Neural cell (in vitro differentiated cells): ENCODE results near the gene SULT6B1. TPM values are rescaled to one million over a fixed set of nuclear protein-coding genes. Genes with fewer than 3 reads are reported as not detected.
A peak's percentile ranks its signal among the peaks of the same experiment; 100 is the strongest.

ENCODE experiments used
- H2AFZ ChIP-seq: fragments of 200-600, 300-800 bp; sonication (generic), shearing (Covaris generic); 2 replicates; pipeline ENCODE4 v1.6.0; 2014; ENCODE audit warnings: low read depth, mild to moderate bottlenecking, antibody characterized with exemption, low read length, moderate library complexity
- H3F3A ChIP-seq: fragments of 200-600 bp; shearing (Covaris generic); 2 replicates; pipeline ENCODE4 v1.6.1; 2016; ENCODE audit warnings: mild to moderate bottlenecking, moderate library complexity, mixed read lengths, antibody characterized with exemption, low read length; ENCODE audit not compliant: insufficient read depth, poor library complexity, severe bottlenecking
- H3K27ac ChIP-seq: fragments of 200-600, 300-800 bp; sonication (generic), shearing (Covaris generic); 2 replicates; pipeline ENCODE4 v1.5.1; 2014; ENCODE audit warnings: mild to moderate bottlenecking, low read length, moderate library complexity
- H3K27me3 ChIP-seq: fragments of 300-800, 200-600 bp; sonication (generic), shearing (Covaris generic); 2 replicates; pipeline ENCODE4 v1.6.0; 2014; ENCODE audit warnings: mild to moderate bottlenecking, low read depth, low read length, moderate library complexity; ENCODE audit not compliant: insufficient read depth
- H3K36me3 ChIP-seq: fragments of 300-800, 200-600 bp; sonication (generic), shearing (Covaris generic); 2 replicates; pipeline ENCODE4 v1.5.1; 2014; ENCODE audit warnings: mild to moderate bottlenecking, antibody characterized with exemption, low read length, moderate library complexity; ENCODE audit not compliant: insufficient read depth
- H3K4me2 ChIP-seq: fragments of 300-800, 200-600 bp; sonication (generic), shearing (Covaris generic); 2 replicates; pipeline ENCODE4 v1.6.0; 2014; ENCODE audit warnings: mild to moderate bottlenecking, low read length
- H3K4me3 ChIP-seq: fragments of 300-800, 200-600 bp; sonication (generic), shearing (Covaris generic); 2 replicates; pipeline ENCODE4 v1.5.1; 2014; ENCODE audit warnings: mild to moderate bottlenecking, low read length, moderate library complexity
- H3K79me2 ChIP-seq: fragments of 200-600 bp; shearing (Covaris generic); replicated peaks from 2 replicates; pipeline ENCODE4 v1.6.0; 2014; ENCODE audit warnings: mild to moderate bottlenecking, low read length, moderate library complexity; ENCODE audit not compliant: insufficient read depth
- H3K9ac ChIP-seq: fragments of 300-800, 200-600 bp; sonication (generic), shearing (Covaris generic); 2 replicates; pipeline ENCODE4 v1.6.1; 2016; ENCODE audit warnings: mild to moderate bottlenecking, low read length, mixed read lengths
- H3K9me2 ChIP-seq: fragments of 200-600 bp; shearing (Covaris generic); 2 replicates; pipeline ENCODE4 v1.6.1; 2016; ENCODE audit warnings: mild to moderate bottlenecking, low read length, mixed read lengths; ENCODE audit not compliant: insufficient read depth
- H3K9me3 ChIP-seq: fragments of 200-600, 300-800 bp; sonication (generic), shearing (Covaris generic); 2 replicates; pipeline ENCODE4 v1.6.1; 2016; ENCODE audit warnings: mild to moderate bottlenecking, mixed run types, low read length, moderate library complexity, mixed read lengths
- H4K20me1 ChIP-seq: fragments of 200-600 bp; shearing (Covaris generic); 2 replicates; pipeline ENCODE4 v1.6.1; 2016; ENCODE audit warnings: mild to moderate bottlenecking, mixed run types; ENCODE audit not compliant: insufficient read depth
- CTCF ChIP-seq: fragments of 450-650 bp; IDR thresholded peaks from 2 replicates; pipeline ENCODE4 v1.5.1; 2014; ENCODE audit warnings: antibody characterized with exemption, mild to moderate bottlenecking, moderate library complexity; ENCODE audit not compliant: poor library complexity, severe bottlenecking
- EP300 ChIP-seq: fragments of 450-650 bp; conservative IDR thresholded peaks from 2 replicates; pipeline ENCODE4 v1.6.1; 2014; ENCODE audit warnings: antibody characterized with exemption, mild to moderate bottlenecking, moderate library complexity; ENCODE audit not compliant: poor library complexity, severe bottlenecking
- EZH2 ChIP-seq: fragments of 200-600, 300-800 bp; shearing (Covaris generic), sonication (generic); IDR thresholded peaks from 2 replicates; pipeline ENCODE4 v1.6.1; 2014; ENCODE audit warnings: antibody characterized with exemption, low read length, borderline replicate concordance, mild to moderate bottlenecking; ENCODE audit not compliant: insufficient read depth, poor library complexity, severe bottlenecking
- MXI1 ChIP-seq: fragments of 450-650 bp; conservative IDR thresholded peaks from 2 replicates; pipeline ENCODE4 v1.6.1; 2014; ENCODE audit warnings: antibody characterized with exemption, mild to moderate bottlenecking; ENCODE audit not compliant: poor library complexity, severe bottlenecking
- POLR2AphosphoS5 ChIP-seq: IDR thresholded peaks from 2 replicates; pipeline ENCODE4 v1.6.1; 2012
- RAD21 ChIP-seq: fragments of 450-650 bp; conservative IDR thresholded peaks from 2 replicates; pipeline ENCODE4 v1.6.1; 2014; ENCODE audit warnings: antibody characterized with exemption, mild to moderate bottlenecking, moderate library complexity
- REST ChIP-seq: IDR thresholded peaks from 2 replicates; pipeline ENCODE4 v1.6.1; 2012; ENCODE audit warnings: borderline replicate concordance
- SMC3 ChIP-seq: fragments of 450-650 bp; conservative IDR thresholded peaks from 2 replicates; pipeline ENCODE4 v1.6.1; 2014; ENCODE audit warnings: antibody characterized with exemption, mild to moderate bottlenecking, moderate library complexity; ENCODE audit not compliant: poor library complexity
- TAF1 ChIP-seq: IDR thresholded peaks from 2 replicates; pipeline ENCODE4 v1.6.1; 2012; ENCODE audit warnings: low read depth
- polyA plus RNA-seq: library from polyadenylated mRNA; depleted of rRNA; stranded (reverse); fragments of >200 nt; gene quantifications from 2 replicates; pipeline ENCODE4 v1.2.3, GENCODE V29; 2014

Gene SULT6B1
- polyA plus RNA-seq, 1 donor from 2014 or later, result not detected

DNA sequence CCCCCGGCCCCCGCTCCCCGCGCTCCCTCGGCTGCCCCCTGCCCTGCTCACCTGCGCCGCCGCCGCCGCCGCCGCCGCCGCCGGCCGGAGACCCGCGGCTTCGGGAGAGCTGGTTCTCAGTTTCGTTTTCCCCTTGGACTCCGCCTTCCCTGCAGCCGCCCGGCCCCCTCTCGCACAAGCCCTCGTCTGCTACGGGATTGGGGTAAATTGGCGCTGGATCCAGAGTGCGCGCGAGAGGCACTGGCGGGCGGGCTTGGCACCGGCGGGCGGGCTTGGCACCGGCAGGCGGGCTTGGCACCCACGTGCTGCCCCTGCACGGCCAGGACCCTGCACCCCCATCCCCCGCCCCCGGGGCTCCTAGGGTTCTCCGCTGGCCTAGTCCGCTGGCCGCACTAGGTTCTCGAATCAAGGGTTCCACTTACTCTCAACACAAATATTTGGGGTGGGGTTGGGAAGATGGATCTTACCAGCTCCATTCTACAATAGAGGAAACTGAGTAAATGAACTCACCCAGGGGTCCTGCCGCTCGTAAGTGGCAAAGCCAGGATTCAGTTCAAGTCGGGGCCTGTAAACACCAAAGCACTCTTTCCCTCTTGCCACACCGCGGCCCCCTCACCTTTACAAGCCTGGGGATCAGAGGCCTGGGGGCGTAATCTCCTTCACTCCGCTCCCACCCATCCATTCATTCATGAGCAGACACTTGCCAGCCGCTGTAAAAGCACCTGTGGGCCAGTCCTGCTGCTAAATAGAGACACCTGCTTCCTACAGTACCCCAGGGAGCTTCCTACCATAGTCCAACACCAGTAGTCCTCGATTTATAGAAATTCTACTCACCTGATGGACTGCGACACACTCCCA lies 31.4 kb downstream of the SULT6B1 start, which contains the start of gene EIF2AK2:
Gene EIF2AK2 (minus strand): TSS at position 124 of the 858 bp plus-strand sequence. CDS start 9,174 bp downstream, outside the sequence.
- H3F3A ChIP-seq, result no peaks in the 10 kb centered on the region
- H4K20me1 ChIP-seq, result no peaks in the 10 kb centered on the region
- no peaks in the 10 kb centered on the region for H3K9me2 ChIP-seq
- peak within 1 kb of the TSS; percentile 51 for H3K4me2 ChIP-seq
- H3K27me3 ChIP-seq, result no peaks in the 10 kb centered on the region
- peak within 1 kb of the TSS; percentile 65 for H3K4me3 ChIP-seq
- H2AFZ ChIP-seq, result peak within 1 kb of the TSS; percentile 40
- no peak within 1 kb of the TSS for H3K27ac ChIP-seq
- no peaks in the 10 kb centered on the region for H3K9me3 ChIP-seq
- no peaks in the 10 kb centered on the region for H3K79me2 ChIP-seq
- no peaks in the 10 kb centered on the region for H3K36me3 ChIP-seq
- TF ChIP-seq REST (no peak), TAF1 (no peak), RAD21 (no peak), POLR2AphosphoS5 (no peak), CTCF (no peak)
- H3K9ac ChIP-seq, result peak within 1 kb of the TSS; percentile 62

DNA sequence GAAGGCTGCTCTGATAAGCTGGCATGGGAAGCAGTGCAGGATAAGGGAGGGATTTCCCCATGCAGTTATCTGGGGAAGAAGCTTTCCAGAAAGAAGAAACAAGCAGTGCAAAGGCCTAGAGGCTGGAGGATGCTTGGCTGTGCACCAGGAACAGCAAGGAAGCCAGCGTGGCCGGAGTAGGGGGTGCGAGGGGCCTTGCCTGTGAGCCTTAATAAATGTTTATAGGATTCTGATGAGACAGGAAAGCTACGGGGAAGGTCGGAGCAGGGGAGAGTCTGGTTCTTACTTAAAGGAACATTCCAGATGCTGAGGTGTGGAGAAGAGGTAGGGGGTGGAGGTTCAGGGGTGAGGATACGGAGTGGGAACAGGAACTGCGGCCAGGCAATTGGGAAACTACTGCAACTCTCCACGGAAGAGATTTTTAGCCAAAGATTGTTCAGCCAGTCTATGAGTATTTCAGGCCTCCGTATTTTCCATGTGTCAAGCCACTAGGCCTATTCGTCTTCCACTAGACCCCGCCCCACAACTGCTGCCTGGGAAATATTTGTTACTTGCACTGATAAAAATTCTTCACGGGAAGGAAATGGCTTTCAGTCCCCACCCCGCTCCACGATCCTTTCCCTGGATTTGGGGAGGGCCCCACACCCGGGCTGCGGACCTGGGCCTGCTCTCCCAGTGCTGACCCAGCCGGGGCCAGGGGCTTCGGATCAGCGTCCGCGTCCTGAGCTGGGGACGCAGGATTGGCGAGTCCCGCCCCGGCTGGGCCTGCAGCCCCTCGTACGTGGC lies 32.2 kb downstream of the SULT6B1 start:
- Histone ChIP-seq H3K4me2 (peak overlapping the region; percentile 51), H2AFZ (peak overlapping the region; percentile 40), H3K27ac (no peak overlapping the region), H3F3A (no peaks in the 10 kb centered on the region), H3K9ac (peak overlapping the region; percentile 62), H3K4me3 (peak overlapping the region; percentile 65), H3K36me3 (no peaks in the 10 kb centered on the region), H3K27me3 (no peaks in the 10 kb centered on the region), H3K9me3 (no peaks in the 10 kb centered on the region), H4K20me1 (no peaks in the 10 kb centered on the region), H3K9me2 (no peaks in the 10 kb centered on the region), H3K79me2 (no peaks in the 10 kb centered on the region)
- no peak for TF ChIP-seq REST
- no peak for TF ChIP-seq RAD21
- TF ChIP-seq MXI1, result no peak
- TF ChIP-seq SMC3, result no peak
- no peak for TF ChIP-seq CTCF
- TF ChIP-seq EZH2, result no peak
- TF ChIP-seq EP300, result no peak
- no peak for TF ChIP-seq TAF1
- no peak for TF ChIP-seq POLR2AphosphoS5
